Peyer's patch (tissue), 4 donors: ENCODE results near the gene VTCN1.

Experiments used
- POLR2A ChIP-seq, 2 donors: fragments of 450-650 bp; IDR thresholded peaks; one replicate each; pipeline ENCODE4 v1.5.1; 2017; ENCODE audit warnings: antibody characterized with exemption in 2 of 2, mild to moderate bottlenecking in 2 of 2, moderate library complexity in 2 of 2
- TF ChIP-seq, protein P1 (sequence below), 6 experiments: fragments of 450-650 bp in 4 of 6; fragments of 200-600 bp in 2 of 6; sonication (generic) in 1 of 6; IDR thresholded peaks; one replicate each; pipeline ENCODE4 v1.5.1; 2017 to 2019; ENCODE audit warnings: antibody characterized with exemption in 6 of 6, mild to moderate bottlenecking in 3 of 6, moderate library complexity in 1 of 6

GRCh38 chr1:117244971-117245370 is 34.2 kb upstream of the VTCN1 start:
- TF ChIP-seq POLR2A (IDR thresholded peaks at IDR 0.05), result no peak
- TF ChIP-seq, protein P1, sequence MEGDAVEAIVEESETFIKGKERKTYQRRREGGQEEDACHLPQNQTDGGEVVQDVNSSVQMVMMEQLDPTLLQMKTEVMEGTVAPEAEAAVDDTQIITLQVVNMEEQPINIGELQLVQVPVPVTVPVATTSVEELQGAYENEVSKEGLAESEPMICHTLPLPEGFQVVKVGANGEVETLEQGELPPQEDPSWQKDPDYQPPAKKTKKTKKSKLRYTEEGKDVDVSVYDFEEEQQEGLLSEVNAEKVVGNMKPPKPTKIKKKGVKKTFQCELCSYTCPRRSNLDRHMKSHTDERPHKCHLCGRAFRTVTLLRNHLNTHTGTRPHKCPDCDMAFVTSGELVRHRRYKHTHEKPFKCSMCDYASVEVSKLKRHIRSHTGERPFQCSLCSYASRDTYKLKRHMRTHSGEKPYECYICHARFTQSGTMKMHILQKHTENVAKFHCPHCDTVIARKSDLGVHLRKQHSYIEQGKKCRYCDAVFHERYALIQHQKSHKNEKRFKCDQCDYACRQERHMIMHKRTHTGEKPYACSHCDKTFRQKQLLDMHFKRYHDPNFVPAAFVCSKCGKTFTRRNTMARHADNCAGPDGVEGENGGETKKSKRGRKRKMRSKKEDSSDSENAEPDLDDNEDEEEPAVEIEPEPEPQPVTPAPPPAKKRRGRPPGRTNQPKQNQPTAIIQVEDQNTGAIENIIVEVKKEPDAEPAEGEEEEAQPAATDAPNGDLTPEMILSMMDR (IDR thresholded peaks at IDR 0.05), result no peak
